NCI-H1048 (cell line): ENCODE results near the gene CYP4F8.
"Not testable (repeated sequence)": the region's sequence is repeated elsewhere in the genome, so short reads cannot be mapped to it uniquely, and the experiment has no call there.

ENCODE experiments used
- DNase-seq: peaks from one replicate; lab custom pipeline; 2025; lab: John Stamatoyannopoulos, UW

The CYP4F8 gene, protein sequence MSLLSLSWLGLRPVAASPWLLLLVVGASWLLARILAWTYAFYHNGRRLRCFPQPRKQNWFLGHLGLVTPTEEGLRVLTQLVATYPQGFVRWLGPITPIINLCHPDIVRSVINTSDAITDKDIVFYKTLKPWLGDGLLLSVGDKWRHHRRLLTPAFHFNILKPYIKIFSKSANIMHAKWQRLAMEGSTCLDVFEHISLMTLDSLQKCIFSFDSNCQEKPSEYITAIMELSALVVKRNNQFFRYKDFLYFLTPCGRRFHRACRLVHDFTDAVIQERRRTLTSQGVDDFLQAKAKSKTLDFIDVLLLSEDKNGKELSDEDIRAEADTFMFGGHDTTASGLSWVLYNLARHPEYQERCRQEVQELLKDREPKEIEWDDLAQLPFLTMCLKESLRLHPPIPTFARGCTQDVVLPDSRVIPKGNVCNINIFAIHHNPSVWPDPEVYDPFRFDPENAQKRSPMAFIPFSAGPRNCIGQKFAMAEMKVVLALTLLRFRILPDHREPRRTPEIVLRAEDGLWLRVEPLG

DNA sequence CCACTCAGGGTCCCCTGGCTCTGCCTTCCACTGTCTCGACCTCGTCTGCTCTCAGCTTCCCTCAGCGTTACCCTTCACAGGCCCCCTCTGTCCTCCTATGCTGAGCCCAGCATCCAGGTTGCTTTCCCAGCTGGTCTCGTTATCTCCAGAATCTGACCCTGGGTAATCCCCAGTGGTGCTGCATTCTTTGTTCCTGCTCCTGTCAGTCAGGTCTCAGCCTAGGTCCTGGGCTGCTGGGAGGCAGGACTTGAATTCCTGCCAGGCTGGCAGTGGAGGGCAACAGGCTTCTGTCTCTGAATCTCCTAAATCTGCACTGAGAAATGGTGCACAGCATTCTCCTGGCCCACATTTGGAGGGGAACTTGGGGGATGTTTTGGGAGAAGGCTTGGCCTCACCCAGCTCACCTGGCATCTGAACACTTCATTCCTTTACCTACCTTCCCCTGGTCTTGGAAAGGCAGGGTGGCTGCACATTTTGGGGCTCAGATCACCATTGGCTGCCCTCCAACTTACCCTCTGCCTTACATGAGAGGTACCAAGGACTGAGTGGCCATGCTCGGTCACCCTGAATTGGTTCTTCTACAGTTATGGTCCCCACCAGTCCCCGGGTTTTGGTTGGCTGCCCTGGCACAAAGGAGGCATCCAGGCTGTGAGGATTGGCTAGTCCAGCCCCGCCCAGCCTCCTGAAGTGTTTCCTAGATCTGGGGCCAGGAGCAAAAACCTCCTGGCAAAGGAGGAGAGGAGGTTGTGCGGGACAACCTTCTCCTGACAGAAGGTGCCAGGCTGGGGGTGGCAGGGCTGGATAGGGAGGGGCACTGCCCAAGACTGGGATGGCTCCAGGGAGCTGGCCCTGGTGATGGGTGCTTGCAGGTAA, at the start of gene CYP4F8:
Gene CYP4F8, plus strand, starts transcription at position 712 of the 873 bp plus-strand sequence. CDS start 399 bp downstream, outside the sequence.
- DNase-seq: no peak

- no peak for DNase-seq
These were observed 44.6 kb upstream of the CYP4F8 start for GRCh38 chr19:15570420-15570819.

DNA sequence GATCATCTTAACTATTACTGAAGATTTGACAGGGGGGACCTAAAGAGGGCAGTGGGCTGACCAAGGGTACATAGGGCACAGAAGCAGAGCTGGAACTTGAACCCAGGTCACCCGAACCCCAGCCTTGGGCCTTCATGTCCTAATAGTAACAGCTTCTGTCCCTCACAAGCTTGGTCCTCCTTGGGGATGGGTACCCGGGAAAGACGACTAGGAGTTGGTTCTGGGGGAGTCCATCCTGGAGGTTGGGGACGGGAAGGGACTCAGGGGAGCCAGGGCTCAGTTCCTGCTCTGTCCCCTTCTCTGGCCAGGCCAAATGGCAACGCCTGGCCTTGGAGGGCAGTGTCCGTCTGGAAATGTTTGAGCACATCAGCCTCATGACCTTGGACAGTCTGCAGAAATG, 39.6 kb upstream of the CYP4F8 start:
- DNase-seq: no peak

DNA sequence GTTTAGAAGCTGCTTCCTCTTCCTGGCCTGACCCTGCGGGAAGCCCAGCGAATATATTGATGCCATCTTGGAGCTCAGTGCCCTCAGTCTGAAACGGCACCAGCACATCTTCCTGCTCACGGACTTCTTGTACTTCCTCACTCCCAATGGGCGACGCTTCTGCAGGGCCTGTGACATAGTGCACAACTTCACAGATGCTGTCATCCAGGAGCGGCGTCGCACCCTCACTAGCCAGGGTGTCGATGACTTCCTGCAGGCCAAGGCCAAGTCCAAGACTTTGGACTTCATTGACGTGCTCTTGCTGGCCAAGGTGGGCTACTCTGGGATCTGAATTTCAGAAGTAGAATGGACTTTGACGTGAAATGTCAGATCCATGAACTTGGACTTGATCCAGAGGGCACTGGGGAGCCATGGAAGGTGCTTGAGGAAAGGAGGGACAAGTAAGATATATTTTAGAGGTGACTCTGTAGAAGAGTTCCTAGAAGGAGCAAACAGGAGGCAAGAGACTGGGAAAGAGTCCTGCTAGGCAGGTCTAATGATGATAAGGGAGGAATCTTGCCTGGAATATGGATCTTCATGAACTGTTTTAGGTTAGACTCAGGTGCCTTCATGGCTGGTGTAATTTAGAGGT, 38.4 kb upstream of the CYP4F8 start:
- no peak for DNase-seq

DNA sequence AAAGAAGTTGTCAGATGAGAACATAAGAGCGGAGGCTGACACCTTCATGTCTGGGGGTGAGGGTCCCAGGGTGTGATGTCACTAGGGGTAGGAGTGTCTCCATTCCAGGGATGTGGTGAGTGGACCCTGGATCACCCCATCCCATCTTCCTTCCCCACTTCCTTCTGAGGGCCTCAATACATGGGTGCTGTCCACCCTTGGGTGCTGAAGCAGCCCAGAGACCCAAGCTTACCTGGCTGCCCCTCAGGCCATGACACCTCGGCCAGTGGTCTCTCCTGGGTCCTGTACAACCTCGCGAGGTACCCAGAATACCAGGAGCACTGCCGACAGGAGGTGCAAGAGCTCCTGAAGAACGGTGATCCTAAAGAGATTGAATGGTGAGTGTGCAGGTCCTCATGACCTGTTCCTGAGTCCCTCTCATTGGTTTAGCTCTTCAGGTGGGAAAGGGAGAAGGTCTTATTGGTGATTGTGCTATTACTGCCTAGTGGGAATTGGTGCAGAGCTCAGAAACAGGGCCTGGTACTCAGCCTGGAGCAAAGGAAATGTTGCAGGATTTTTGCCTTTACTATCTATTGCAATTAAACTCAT, 37.7 kb upstream of the CYP4F8 start:
- DNase-seq: no peak

GRCh38 chr19:15583346-15583745, 31.7 kb upstream of the CYP4F8 start:
- DNase-seq: no peak

DNA sequence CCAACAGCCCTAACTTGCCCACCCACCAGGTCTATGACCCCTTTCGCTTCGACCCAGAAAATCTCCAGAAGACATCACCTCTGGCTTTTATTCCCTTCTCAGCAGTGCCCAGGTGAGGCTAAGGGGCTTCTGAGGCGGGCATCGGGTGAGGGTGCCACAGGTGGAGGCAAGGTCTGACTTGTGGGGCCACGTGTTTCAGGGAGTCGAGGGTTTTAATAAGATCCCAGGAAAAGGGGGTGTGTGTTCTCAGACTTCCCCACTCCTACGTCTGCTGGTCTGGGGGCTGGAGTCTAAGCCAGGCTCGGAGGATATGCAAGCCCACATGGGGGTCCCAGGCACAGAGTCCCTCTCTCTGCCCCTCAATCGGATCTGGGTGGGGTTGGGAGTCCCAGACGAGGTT, 30.9 kb upstream of the CYP4F8 start:
- DNase-seq: no peak

- DNase-seq: peak; percentile 37
These were observed 30.4 kb upstream of the CYP4F8 start for GRCh38 chr19:15584541-15585115.

DNA sequence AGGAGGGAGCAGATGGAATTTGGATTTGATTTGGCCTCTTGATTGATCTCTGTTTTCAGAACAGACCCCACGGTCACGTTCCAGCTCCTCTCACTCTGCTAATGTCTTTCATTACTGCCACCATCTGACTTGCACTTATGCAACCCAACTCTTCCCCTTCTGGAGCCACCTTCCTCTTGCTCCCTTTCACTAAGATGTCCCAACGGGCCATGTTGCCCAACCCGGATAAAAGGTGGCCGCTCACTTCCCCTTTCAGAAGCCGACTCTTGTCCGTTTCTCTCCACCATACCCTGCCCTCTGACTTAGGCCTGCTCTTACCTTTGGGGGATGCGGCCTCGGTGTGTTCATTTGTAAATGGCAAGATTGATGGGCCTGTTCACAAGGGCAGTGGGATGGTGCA, 27.4 kb upstream of the CYP4F8 start:
- DNase-seq: no peak

DNA sequence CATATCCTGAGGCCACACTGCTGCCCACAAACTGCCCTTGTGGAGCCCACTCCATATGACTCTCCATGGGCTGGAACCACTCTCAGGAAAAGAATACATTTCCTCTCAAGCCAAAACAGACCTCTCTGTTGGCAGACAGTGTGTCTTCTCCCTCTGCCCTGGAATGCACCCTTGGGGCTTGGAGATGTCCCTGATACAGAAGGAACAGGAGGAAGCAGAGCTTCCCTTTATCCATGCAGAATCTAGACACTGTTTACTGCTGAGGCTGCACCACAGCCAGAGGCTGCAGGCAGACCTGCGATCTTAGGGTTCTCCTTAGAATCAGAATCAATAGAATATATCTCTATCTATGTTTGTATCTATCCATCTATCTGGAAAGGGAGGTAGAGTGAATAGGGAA, 26.8 kb upstream of the CYP4F8 start:
- DNase-seq: no peak

GRCh38 chr19:15589760-15590451, 25.1 kb upstream of the CYP4F8 start:
- no peak for DNase-seq

DNA sequence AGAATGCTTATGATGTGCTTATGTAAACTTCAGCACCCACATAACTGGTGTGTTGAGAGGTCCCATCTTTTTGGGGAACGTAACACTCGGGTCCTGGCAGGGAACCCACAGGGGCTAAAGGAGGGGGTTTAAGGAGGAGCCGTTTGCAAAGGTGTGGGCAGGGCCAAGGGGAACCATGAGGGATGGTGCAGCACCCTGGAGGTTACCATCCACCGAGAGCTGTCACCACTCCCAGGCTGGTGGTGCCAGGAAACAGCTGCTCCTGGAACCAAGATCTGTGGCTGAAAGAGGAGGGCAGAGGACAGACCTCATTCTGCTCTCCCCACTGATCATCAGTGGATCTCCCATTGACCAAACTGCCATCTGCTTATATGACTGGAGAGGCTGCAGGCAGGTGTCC, 23.2 kb upstream of the CYP4F8 start:
- no peak for DNase-seq

DNA sequence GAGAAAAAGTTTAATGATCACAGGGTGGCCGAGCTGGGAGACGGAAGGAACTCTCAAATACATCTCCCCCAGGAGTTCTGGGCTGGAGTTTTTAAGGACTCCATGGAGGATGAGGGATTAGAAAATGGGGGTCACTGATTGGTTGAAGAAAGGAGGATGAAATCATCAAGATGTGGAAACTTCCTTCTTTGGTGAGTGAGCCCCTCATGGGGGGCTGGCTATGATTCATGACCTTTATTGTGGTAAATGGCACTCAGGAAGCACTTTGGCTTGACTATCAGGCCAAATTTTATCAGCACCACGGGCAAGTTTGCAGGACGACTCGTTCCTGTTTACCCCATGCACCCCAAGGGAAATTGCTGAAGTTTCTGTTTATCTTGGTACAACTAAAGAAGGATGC, 22.5 kb upstream of the CYP4F8 start:
- not testable (repeated sequence) for DNase-seq

DNA sequence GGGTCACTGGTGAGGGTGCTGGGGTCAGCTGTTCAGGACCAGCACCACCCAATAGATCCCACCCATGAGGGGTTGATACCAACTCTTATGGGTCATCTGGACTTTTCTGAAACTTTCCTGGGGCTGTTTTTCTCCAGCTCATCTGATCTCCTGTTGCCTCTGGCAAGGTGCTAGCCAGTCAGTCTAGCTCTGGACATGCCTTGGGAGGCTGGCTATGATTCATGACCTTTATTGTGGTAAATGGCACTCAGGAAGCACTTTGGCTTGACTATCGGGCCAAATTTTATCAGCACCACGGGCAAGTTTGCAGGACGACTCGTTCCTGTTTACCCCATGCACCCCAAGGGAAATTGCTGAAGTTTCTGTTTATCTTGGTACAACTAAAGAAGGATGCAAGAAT, 21.3 kb upstream of the CYP4F8 start:
- DNase-seq: not testable (repeated sequence)

- no peak for DNase-seq
These were observed 19.9 kb upstream of the CYP4F8 start for GRCh38 chr19:15595069-15595468.

GRCh38 chr19:15607978-15608925, 6.8 kb upstream of the CYP4F8 start:
- DNase-seq: not testable (repeated sequence)

- no peak for DNase-seq
These were observed 5.8 kb upstream of the CYP4F8 start for GRCh38 chr19:15609261-15609660.

DNA sequence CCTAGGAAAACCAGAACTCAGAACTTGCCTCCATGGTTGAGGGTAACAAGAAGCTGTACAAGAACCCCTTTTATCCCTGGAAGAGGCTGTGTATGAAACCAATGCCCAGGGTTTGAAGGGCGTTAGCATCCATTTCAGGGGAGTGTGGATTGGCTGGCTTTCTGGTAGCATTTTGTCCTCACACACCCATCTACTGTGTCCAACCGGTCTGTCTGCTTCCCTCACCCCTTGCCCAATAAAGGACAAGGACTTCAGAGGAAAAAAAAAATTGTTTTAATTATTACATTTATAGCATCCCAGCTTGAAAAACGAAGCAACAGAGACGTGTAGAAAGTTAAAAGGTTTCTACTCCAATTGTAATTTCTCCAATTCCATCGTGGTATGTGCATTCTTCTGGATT, 2.7 kb upstream of the CYP4F8 start:
- DNase-seq: no peak

DNA sequence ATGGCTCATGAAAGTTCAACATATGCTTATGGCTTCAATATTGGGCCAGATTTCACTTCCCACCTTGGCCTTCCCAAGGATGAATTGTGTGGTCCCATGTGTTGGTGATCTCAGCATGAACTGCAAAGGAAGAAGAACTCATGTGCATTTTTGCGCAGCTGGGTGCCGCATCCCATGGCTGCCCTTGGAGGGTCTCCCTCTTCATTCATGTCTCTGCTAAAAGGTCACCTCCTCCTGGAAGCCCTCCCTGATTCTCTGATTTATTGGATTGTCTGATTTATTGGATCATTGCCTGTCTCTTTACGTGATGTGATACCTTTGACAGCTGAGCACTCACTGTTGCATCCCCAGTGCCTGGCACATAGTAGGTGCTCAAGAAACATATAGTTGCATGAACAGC, 1.7 kb upstream of the CYP4F8 start:
- no peak for DNase-seq

DNA sequence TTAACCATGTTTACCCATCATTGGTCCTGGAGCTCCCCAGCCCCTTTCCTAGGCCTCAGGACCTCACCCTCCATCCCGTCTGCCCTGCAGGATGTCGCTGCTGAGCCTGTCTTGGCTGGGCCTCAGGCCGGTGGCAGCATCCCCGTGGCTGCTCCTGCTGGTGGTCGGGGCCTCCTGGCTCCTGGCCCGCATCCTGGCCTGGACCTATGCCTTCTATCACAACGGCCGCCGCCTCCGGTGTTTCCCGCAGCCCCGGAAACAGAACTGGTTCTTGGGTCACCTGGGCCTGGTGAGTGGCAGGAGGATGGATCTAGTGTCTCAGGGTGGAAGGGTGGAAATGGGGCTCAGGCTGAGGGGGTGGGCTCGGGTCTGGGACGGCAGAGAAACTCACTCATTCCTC, 508 bp downstream of the CYP4F8 start:
- no peak for DNase-seq
